Measurements from ENCODE around the gene TSC22D1. TPM values are rescaled to one million over a fixed set of nuclear protein-coding genes. Genes with fewer than 3 reads are reported as not detected.

Gene TSC22D1
- total and polyA plus RNA-seq, 12 donors = 28.5 to 113 (median 59.8) TPM

DNA sequence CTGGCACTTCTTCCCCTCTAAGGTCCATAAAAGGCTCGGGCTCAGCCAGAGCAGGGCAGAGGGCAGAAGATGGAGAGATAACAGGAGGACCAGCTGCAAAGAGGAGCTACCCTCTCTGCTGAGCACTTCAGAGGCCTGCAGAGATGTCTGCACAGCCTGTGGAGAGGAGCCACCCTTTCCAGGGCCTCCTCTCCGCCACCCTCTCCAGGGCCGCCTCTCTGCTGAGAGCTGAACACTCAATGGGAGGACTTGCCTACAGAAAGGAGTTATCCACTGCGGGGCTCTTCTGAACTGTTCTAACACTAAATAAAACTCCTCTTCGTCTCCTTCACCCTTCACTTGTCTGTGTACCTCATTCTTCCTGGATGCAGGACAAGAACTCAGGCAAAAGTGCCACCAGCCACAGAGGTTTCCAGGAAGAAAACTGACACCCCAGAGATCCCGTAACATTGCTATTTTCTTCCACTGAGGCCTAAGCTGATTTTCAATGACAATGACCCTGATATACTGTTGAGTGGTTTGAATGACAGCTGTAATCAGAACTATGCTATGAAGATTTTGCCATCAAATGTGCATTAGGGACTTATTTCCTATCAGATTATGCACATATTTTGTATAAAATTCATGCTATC lies 16.2 kb upstream of the TSC22D1 start:
- H3K4me1 ChIP-seq (replicated peaks in 1 of 2) = no peaks in the 10 kb centered on the region
- DNase-seq = no peak
- H3K36me3 ChIP-seq (replicated peaks in 1 of 2) = no peaks in the 10 kb centered on the region
- H3K27me3 ChIP-seq = no peaks in the 10 kb centered on the region
- TF ChIP-seq POLR2A (IDR thresholded peaks at IDR 0.05) = no peak
- TF ChIP-seq, protein P1, sequence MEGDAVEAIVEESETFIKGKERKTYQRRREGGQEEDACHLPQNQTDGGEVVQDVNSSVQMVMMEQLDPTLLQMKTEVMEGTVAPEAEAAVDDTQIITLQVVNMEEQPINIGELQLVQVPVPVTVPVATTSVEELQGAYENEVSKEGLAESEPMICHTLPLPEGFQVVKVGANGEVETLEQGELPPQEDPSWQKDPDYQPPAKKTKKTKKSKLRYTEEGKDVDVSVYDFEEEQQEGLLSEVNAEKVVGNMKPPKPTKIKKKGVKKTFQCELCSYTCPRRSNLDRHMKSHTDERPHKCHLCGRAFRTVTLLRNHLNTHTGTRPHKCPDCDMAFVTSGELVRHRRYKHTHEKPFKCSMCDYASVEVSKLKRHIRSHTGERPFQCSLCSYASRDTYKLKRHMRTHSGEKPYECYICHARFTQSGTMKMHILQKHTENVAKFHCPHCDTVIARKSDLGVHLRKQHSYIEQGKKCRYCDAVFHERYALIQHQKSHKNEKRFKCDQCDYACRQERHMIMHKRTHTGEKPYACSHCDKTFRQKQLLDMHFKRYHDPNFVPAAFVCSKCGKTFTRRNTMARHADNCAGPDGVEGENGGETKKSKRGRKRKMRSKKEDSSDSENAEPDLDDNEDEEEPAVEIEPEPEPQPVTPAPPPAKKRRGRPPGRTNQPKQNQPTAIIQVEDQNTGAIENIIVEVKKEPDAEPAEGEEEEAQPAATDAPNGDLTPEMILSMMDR (IDR thresholded peaks at IDR 0.05) = no peak
- intact Hi-C loops (cut with DNase I) = no loop called here
- 92 to 100% (median 94%) methylated on average over 5 to 6 of the region's 6 CpGs for WGBS, 4 donors
- H3K4me3 ChIP-seq = no peak overlapping the region
- no peaks in the 10 kb centered on the region for H3K9me3 ChIP-seq (replicated peaks in 1 of 3)
- H3K27ac ChIP-seq = no peak overlapping the region

GRCh38 chr13:44591316-44591715 lies 15.2 kb upstream of the TSC22D1 start:
- Histone ChIP-seq H3K4me3 (no peak overlapping the region), H3K27me3 (no peaks in the 10 kb centered on the region), H3K4me1 (replicated peaks in 1 of 2) (no peaks in the 10 kb centered on the region), H3K27ac (no peak overlapping the region), H3K36me3 (replicated peaks in 1 of 2) (no peaks in the 10 kb centered on the region), H3K9me3 (replicated peaks in 1 of 3) (no peaks in the 10 kb centered on the region)
- no peak for TF ChIP-seq POLR2A (IDR thresholded peaks at IDR 0.05)
- TF ChIP-seq, protein P1 (IDR thresholded peaks at IDR 0.05) = no peak
- intact Hi-C loops (cut with DNase I) = no loop called here
- 75 to 98% (median 88%) methylated on average over 8 to 15 of the region's 15 CpGs for WGBS, 4 donors
- DNase-seq = no peak

GRCh38 chr13:44583137-44583536 lies 7.0 kb upstream of the TSC22D1 start:
- H3K27ac ChIP-seq = no peak overlapping the region
- no peaks in the 10 kb centered on the region for H3K27me3 ChIP-seq
- no peaks in the 10 kb centered on the region for H3K36me3 ChIP-seq (replicated peaks in 1 of 2)
- intact Hi-C loops (cut with DNase I) = no loop called here
- no peak for TF ChIP-seq POLR2A (IDR thresholded peaks at IDR 0.05)
- TF ChIP-seq, protein P1 (IDR thresholded peaks at IDR 0.05) = no peak
- no peaks in the 10 kb centered on the region for H3K9me3 ChIP-seq (replicated peaks in 1 of 3)
- DNase-seq = no peak
- H3K4me1 ChIP-seq (replicated peaks in 1 of 2) = peaks cover 0 to 6% of the 10 kb centered on the region in 2 donors
- WGBS, 4 donors = 73 to 84% (median 83%) methylated on average over 3 of the region's 3 CpGs
- H3K4me3 ChIP-seq = no peak overlapping the region

GRCh38 chr13:44578067-44578400 lies 1.9 kb upstream of the TSC22D1 start:
- Histone ChIP-seq H3K27ac (peak overlapping the region; percentile 19 to 99 (median 93)), H3K9me3 (replicated peaks in 1 of 3) (no peaks in the 10 kb centered on the region), H3K36me3 (replicated peaks in 1 of 2) (no peaks in the 10 kb centered on the region), H3K4me1 (replicated peaks in 1 of 2) (peaks cover 4 to 26% of the 10 kb centered on the region in 2 donors), H3K27me3 (no peaks in the 10 kb centered on the region), H3K4me3 (peak overlapping the region; percentile 2 to 91 (median 68))
- WGBS, 4 donors = 0 to 11% (median 2%) methylated on average over 5 to 15 of the region's 15 CpGs
- no peak for TF ChIP-seq POLR2A (IDR thresholded peaks at IDR 0.05)
- TF ChIP-seq, protein P1 (IDR thresholded peaks at IDR 0.05) = no peak
- intact Hi-C loops (cut with DNase I) = no loop called here
- DNase-seq = peak in 1 of 7 donors; percentile 67
